ENCODE results near the gene TNNC2.
"Not testable (repeated sequence)": the region's sequence is repeated elsewhere in the genome, so short reads cannot be mapped to it uniquely, and the experiment has no call there.

TNNC2 gene

GRCh38 chr20:45848421-45848820 lies 21.3 kb upstream of the TNNC2 start:
- DNase-seq (ENCODE audit: low spot score), result no peak

GRCh38 chr20:45845452-45845851 lies 18.3 kb upstream of the TNNC2 start:
- DNase-seq (ENCODE audit: low spot score), result no peak

GRCh38 chr20:45843506-45843905 lies 16.4 kb upstream of the TNNC2 start:
- no peak for DNase-seq (ENCODE audit: low spot score)

- no peak for DNase-seq (ENCODE audit: low spot score)
Observed at GRCh38 chr20:45842169-45842812, 15.2 kb upstream of the TNNC2 start.

- no peak for DNase-seq (ENCODE audit: low spot score)
Observed at GRCh38 chr20:45841407-45842129, 14.5 kb upstream of the TNNC2 start.

- DNase-seq (ENCODE audit: low spot score), result no peak
Observed at GRCh38 chr20:45840700-45841198, 13.6 kb upstream of the TNNC2 start.

- no peak for DNase-seq (ENCODE audit: low spot score)
Observed at GRCh38 chr20:45836841-45837240, 9.7 kb upstream of the TNNC2 start.

GRCh38 chr20:45835825-45836224 lies 8.7 kb upstream of the TNNC2 start:
- DNase-seq (ENCODE audit: low spot score), result no peak

GRCh38 chr20:45835329-45835765 lies 8.2 kb upstream of the TNNC2 start:
- DNase-seq (ENCODE audit: low spot score), result no peak

- no peak for DNase-seq (ENCODE audit: low spot score)
Observed at GRCh38 chr20:45834797-45835161, 7.7 kb upstream of the TNNC2 start.

- peak; percentile 69 for DNase-seq (ENCODE audit: low spot score)
Observed at GRCh38 chr20:45833883-45834796, 7.0 kb upstream of the TNNC2 start.

- DNase-seq (ENCODE audit: low spot score), result peak; percentile 76
Observed at GRCh38 chr20:45833030-45833882, 6.1 kb upstream of the TNNC2 start, which contains the start of gene SNX21. SNX21 (plus strand) TSS chr20:45833799; CDS start chr20:45833920, 121 bp downstream.

GRCh38 chr20:45832619-45833018 lies 5.5 kb upstream of the TNNC2 start:
- DNase-seq (ENCODE audit: low spot score), result no peak

- DNase-seq (ENCODE audit: low spot score), result not testable (repeated sequence)
Observed at GRCh38 chr20:45829673-45830106, 2.6 kb upstream of the TNNC2 start.

- DNase-seq (ENCODE audit: low spot score), result no peak
Observed at GRCh38 chr20:45828589-45828988, 1.5 kb upstream of the TNNC2 start.

- DNase-seq (ENCODE audit: low spot score), result no peak
Observed at GRCh38 chr20:45827712-45828111, 600 bp upstream of the TNNC2 start.

GRCh38 chr20:45826381-45827019 lies 612 bp downstream of the TNNC2 start:
- no peak for DNase-seq (ENCODE audit: low spot score)

GRCh38 chr20:45823949-45824835 lies 2.9 kb downstream of the TNNC2 start:
- no peak for DNase-seq (ENCODE audit: low spot score)

GRCh38 chr20:45822857-45823256 lies 4.3 kb downstream of the TNNC2 start:
- no peak for DNase-seq (ENCODE audit: low spot score)

GRCh38 chr20:45821947-45822346 lies 5.2 kb downstream of the TNNC2 start:
- DNase-seq (ENCODE audit: low spot score), result no peak

Data from COLO829 (cell line).